Measurements from ENCODE around the gene HPS5.

DNA sequence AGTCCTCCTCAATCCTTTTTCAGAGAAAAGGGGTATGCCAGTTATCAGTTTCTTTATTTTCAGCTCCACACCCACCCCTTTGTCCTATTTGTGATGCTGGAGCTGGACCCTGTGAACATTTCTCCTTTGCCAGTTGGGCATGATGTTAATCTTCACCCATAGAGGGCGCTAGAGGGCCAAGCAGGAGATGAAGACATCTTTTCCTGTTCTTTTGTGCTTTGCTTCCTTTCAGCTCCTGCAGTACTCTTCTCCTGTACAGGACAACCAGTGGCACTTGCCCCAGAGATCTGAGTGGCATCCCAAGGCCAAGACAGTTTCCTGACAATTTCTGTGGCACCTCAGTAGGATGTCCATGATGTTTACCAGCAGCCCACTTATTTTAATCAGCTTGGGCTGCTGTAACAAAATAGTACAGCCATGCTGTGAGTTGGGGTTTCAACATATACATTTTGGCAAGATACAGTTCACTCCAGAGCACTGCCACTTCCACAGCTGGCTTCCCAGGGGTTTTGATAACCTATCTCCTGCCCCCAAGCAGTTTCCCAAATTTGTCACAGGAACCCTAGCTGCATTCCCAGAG lies 78.1 kb downstream of the HPS5 start:
- TF ChIP-seq CTCF (IDR thresholded peaks at IDR 0.05): peak; percentile 57 to 77 (median 70)
- no peak for TF ChIP-seq POLR2A (IDR thresholded peaks at IDR 0.05)
- no peak for TF ChIP-seq POLR2AphosphoS5 (IDR thresholded peaks at IDR 0.05)
- TF ChIP-seq EP300 (IDR thresholded peaks at IDR 0.05): no peak

Data from upper lobe of left lung (tissue), 4 donors.